GM19372 (cell line): ENCODE results near the gene TMEM26.

Experiments
- ATAC-seq: cut with Tn5 transposase; IDR thresholded peaks from one replicate; pipeline ENCODE4 v1.9.1; 2021; ENCODE audit warnings: mild to moderate bottlenecking, low read depth, moderate library complexity; ENCODE audit not compliant: unreplicated experiment

TMEM26 gene

DNA sequence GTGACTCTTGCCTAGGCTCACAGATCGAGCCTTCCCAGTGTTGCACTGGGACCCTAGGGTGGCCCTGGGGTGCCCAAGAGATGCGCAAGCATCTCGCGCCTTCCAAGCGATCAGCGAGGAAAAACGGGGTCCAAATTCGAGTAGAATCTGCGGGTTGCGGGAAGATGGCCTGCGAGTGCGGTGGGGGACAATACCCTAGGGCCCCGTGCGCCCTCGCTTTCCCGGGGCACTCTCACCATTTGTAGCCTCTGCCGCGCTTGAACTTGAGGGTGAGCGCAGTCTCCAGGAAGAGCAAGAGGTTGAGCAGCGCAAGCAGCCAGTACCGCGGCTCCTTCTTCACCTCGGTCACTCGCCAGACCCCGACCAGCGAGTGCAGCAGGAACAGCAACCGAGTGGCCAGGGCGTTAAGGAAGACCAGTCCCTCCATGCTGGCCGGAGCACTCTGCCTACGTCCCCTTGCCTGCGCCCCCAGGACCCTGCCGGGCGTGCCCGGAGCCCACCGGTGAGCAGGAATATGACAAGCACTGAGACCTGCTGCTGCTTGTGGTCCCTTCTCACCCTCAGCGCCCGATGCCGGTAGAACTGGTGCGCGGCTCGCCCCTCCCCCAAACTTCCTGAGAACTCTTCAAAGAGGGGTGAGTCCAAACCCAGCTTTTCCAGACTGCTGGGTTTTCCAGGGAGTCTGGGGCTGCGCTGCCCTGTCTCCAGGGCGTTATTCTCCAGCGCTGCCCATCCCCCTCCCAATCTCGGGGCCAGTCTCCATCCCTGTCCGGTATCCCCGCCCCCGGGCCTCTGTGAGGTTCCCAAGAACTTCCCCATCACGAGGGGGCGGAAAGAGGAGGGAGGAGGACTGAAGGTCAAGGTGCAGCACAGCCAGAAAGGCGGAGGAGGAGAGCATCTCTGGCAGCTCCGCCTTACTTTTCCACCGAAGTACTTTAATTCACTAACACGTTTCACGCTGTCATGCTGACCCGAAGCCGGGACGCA lies at the start of gene TMEM26:
Gene TMEM26 (minus strand): TSS at position 727 of the 987 bp plus-strand sequence. CDS start 300 bp downstream, at position 427.
- ATAC-seq = no peak

DNA sequence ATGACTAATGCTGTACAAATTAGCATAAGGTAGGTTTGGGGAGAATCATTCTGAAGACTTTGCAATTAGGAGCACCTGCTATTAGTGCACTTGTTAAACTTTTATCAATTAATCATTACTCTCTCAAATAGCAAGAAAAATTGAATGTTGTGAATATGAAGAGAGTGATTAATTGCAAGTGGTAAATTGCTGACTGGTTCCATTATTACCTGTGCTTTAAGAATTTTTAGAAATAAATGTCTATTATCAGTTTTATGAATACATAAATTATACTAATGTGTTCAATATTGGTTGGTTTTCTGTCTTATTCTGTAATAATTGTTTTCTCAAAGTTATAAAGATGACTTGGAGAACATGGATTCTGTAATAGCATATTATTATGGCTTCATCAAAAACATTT lies 47.3 kb upstream of the TMEM26 start:
- no peak for ATAC-seq

- ATAC-seq = no peak
Observed at GRCh38 chr10:61492364-61492995, 39.3 kb upstream of the TMEM26 start.

DNA sequence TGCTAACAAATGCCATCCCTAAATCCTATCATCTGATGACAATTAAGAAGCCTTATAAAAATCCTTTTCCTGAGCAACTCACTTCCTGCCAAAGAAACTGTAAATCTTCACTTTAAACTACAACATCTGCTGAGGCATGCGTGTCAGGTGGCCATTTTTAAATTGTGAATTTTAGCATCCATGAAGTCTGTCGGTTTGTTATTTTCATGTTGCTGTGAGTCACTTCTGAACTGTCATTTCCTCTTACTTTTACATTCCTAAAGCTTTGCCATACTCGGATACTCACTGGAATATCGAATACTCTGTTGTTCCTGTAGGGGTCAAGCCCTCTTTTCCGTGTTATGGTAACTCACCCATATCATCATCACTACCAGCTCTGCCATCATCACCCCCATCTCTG lies 34.3 kb upstream of the TMEM26 start:
- no peak for ATAC-seq

DNA sequence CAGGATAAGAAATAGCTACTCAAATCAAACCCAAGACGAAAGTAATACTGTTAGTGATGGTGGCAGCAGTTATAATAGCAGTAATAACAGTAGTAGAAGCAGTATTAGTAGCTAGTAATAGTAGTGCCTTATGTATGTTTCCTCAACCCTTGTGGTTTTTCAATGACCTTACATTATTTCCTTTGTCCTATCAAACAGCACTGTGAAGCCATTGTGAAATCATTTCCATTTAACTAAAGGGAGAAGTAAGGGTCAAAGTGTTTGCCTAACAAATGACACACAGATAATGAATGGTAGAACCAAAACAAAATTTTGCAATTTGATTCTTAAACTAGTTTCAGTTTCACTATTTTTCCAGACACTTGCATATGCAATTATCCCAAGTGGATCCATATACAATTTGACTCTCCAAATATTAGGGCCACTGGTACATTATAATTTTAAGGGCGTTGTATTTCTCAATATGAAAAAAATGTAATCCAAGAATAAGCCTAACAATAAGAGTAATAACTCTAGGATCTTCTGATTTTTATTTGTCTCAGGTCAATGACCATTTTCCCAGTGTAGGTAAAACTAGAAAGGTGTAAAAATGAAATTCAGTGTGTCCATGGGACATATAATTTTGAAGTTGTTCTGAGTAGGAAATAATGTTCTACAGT lies 33.7 kb upstream of the TMEM26 start:
- no peak for ATAC-seq

GRCh38 chr10:61486251-61486650 lies 33.1 kb upstream of the TMEM26 start:
- no peak for ATAC-seq

DNA sequence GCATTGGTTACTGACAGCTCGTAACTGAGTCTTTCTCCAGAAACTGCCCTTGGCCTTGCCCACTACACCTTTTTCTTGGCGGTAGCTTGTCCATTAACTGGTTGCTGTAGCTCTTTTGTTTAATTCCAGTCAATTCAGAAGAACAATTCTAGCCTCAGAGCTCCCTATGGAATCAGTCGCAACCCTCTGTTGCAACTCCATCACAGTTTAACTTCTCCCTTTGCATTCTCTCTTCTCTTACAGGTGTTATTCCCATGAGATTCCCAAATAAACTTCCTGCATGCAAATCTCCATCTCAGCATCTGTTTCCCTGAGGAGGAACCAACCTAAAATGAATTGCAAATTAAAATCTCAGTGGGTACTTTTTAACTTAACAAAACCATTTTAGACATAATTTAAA lies 28.4 kb upstream of the TMEM26 start:
- ATAC-seq = no peak

DNA sequence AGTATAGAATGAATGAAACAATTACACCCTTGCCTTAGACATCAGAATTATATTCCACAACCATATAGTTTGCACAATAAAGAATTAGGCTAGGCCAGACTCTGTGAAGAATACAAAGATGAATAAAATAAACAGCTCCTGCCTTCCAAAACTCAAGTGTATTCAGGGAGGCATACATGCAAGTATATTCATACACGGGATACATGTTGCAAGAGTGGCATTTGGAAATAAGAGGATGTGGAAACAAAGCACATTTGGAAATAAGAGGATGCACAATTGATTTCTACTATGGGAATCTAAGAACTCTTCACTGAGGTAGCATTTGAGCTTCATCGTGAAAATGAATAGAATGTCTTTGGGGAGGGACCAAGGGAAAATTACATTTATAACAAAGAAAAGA lies 27.0 kb upstream of the TMEM26 start:
- ATAC-seq = no peak

DNA sequence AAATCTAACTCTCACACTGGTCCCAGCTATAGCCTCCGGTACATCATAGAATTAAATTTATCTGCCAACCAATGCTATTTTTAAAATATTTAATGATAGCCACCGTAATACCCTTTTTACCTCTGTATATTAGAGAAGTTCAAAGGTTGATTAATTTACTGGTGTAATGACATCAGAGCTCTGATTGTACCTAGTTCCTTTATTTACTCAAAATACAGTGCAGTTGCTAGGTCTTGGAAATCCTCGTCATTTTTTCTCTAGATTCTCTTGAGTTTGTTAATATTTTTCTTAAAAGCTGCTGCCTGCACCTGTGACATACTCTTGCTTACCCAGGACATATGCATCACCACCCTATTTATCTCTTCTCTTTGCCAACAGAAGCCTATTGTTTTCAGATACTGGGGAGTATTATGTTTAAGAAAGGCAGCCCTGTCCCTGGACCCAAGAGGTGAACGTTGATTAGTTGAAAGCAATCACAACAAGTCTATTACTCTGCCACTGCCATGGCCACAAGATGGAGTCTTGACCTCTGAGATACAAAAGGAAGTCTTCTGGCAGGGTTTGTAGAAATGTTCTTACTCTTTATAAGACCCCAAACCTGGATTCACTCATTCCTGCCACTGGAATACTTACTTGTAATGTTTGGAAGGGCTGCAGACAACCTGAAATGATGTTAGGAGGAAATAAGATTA lies 25.6 kb upstream of the TMEM26 start:
- ATAC-seq = no peak

GRCh38 chr10:61477451-61477850 lies 24.3 kb upstream of the TMEM26 start:
- no peak for ATAC-seq

DNA sequence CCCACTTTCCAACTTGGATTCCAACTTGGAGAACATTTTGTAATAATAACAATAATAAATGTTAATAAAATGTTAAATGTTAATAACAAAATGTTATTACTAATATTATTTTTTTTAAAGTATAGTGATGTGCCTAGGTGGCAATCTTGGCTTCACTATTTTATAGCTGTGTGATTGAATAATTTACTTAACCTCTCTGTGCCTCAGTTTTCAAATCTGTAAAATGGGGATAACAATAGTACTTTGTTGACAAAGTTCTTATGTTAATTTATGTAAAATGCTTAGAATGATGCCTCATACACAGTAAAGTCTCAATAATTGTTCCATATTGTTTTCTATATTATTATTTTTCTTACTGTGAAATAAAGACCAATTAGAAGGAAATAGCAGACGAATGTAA lies 23.3 kb upstream of the TMEM26 start:
- ATAC-seq = no peak

DNA sequence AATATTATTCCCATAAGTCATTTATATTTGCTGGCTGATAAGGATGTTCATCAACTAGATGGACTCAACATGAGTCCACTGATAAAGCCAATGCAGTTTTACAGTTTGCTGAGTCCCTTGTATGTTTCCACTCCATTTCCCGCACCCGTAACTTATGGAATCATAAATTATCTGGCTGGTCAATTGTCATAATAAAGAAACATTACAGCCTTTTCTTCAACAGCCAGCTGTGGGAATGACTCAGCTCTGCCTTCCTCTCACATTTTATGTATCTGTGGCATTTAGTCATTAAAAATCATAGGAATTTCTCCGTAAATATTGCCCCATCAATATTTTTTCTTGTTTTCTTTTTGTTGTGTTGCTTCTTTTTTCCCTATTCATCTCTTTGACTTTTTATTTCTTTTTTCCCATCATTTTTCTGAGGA lies 22.3 kb upstream of the TMEM26 start:
- no peak for ATAC-seq

GRCh38 chr10:61472090-61472674 lies 19.0 kb upstream of the TMEM26 start:
- no peak for ATAC-seq

- ATAC-seq = no peak
Observed at GRCh38 chr10:61471491-61471890, 18.3 kb upstream of the TMEM26 start.

DNA sequence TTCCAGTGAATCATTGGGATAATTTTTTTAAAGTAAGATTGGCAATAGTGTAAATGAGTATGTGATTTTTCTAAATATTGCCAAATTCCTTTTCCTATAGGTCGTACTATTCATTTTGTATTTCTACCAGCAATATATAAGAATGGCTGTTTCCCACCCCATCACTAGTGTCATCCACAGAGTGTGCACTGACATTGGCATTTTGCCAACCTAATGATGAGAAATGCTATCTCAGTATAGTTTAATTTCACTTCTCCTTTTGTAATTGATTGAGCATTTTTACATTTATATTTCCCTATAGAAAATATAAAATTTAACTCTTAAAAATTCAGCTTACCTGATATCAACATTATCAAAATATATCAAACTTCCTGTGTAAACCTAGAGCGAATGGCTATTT lies 17.6 kb upstream of the TMEM26 start:
- ATAC-seq = no peak

DNA sequence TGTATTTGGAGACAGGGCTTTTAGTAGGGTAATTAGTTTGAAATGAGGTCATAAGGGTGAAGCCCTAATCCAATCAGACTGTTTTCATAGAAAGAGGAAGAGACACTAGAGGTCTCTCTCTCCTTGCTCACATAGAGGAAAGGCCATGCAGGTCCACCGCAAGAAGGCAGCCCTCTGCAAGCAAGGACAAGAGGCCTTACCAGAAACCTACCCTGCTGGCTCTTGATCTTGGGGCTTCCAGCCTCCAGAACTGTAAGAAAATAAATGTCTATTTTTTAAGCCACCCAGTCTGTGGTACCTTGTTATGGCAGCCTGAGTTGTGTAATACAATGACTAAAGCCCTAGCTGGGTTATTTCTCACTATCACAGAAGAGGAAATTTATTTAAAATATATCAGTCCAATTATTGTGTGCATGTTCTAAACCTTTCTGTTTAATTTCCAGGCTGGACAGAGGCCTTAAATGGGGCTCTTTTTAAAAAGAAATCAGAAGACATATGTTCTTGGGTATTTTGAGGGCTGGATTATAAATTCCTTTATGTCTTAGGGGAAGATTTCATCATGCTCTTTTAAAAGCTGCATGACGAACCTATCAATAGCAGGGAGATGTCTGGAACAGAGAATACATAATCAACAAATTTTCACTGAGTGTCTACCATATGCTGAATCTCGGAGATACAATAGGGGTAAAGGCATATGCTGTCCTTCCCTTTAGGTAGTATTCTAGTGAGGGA lies 12.9 kb upstream of the TMEM26 start:
- no peak for ATAC-seq

GRCh38 chr10:61465171-61465496 lies 12.0 kb upstream of the TMEM26 start:
- ATAC-seq = no peak

DNA sequence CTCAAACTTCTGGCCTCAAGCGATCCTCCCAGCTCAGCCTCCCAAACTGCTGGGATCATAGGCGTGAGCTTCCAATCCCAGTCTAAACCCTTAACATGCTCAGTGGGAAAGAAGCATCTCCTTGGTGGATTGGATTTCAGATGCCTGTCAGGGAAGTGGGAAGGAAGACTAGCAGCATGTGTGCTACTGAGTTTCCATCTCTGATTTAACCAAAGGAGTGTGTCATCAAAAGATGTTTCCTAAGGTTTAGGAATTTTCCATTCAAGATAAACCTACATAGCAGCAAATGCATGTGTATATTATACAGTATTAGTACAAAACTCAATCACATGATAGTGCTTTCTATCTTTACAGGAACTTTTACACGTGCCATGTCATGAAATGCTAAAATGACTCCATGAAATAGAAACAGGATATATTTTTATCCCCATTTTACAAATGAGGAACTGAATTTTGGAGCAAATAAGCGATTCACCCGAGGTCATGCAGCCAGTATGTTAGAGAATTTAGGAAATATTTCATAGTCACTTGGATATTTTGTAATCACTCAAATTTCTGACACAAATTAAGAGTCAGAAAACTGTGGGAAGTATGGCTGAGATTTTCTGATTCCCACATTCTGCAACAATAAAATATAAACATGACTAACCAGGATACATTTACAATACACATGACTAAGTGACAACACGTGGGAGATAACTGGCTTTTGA lies 11.4 kb upstream of the TMEM26 start:
- no peak for ATAC-seq
